ENCODE data around the gene G6PD.

The G6PD gene

GRCh38 chrX:154487518-154488290 lies 58.9 kb downstream of the G6PD start:
- DNase-seq (ENCODE audit: low read depth) = no peak

- no peak for DNase-seq (ENCODE audit: low read depth)
These were observed 60.0 kb downstream of the G6PD start, which contains the start of gene UBL4A for GRCh38 chrX:154486396-154487207. Gene UBL4A (minus strand): TSS chrX:154486615. CDS start chrX:154486584, 31 bp downstream.

- no peak for DNase-seq (ENCODE audit: low read depth)
These were observed 60.6 kb downstream of the G6PD start for GRCh38 chrX:154486052-154486395.

GRCh38 chrX:154485150-154486051 lies 61.2 kb downstream of the G6PD start:
- DNase-seq (ENCODE audit: low read depth) = no peak

GRCh38 chrX:154484255-154485149 lies 62.1 kb downstream of the G6PD start:
- no peak for DNase-seq (ENCODE audit: low read depth)

GRCh38 chrX:154483325-154483724 lies 63.3 kb downstream of the G6PD start:
- no peak for DNase-seq (ENCODE audit: low read depth)

- no peak for DNase-seq (ENCODE audit: low read depth)
These were observed 63.9 kb downstream of the G6PD start for GRCh38 chrX:154482786-154483185.

GRCh38 chrX:154481911-154482601 lies 64.6 kb downstream of the G6PD start:
- no peak for DNase-seq (ENCODE audit: low read depth)

All from GM04503 (cell line).